ENCODE data around the gene PLOD3.

GRCh38 chr7:101163279-101164070, 53.9 kb downstream of the PLOD3 start:
- TF ChIP-seq CTCF (IDR thresholded peaks at IDR 0.05; ENCODE audit: extremely low read depth in 1 of 2, insufficient read depth in 1 of 2, low read depth in 1 of 2, low read length in 2 of 2): no peak
- TF ChIP-seq POLR2A (IDR thresholded peaks at IDR 0.05; ENCODE audit: low read depth, low read length): no peak
- TF ChIP-seq JUN (IDR thresholded peaks at IDR 0.05; ENCODE audit: borderline replicate concordance, insufficient read depth, insufficient read length, low read depth): no peak
- no peak for TF ChIP-seq MAX (IDR thresholded peaks at IDR 0.05; ENCODE audit: insufficient read depth, insufficient read length)
